ENCODE measurements around the gene CDH4.
"Not testable (repeated sequence)": the region's sequence is repeated elsewhere in the genome, so short reads cannot be mapped to it uniquely, and the experiment has no call there.

CDH4 gene

GRCh38 chr20:61981691-61982090 lies 729.6 kb downstream of the CDH4 start:
- not testable (repeated sequence) for H3K4me1 ChIP-seq (ENCODE audit: control insufficient read depth, insufficient read depth, low read length); H3K9me3 ChIP-seq (ENCODE audit: control insufficient read depth, insufficient read depth, low read depth, low read length); H3K9ac ChIP-seq (ENCODE audit: low read length); H3K4me3 ChIP-seq (ENCODE audit: low read depth, low read length); H3K27me3 ChIP-seq (ENCODE audit: control insufficient read depth, insufficient read depth, low read length); H3K27ac ChIP-seq (ENCODE audit: low read depth, low read length)
- H3K36me3 ChIP-seq (ENCODE audit: control insufficient read depth, insufficient read depth, low read length): peaks cover 17% of the 10 kb centered on the region

GRCh38 chr20:61982191-61982950 lies 730.3 kb downstream of the CDH4 start:
- no peaks in the 10 kb centered on the region for H3K9me3 ChIP-seq (ENCODE audit: control insufficient read depth, insufficient read depth, low read depth, low read length)
- H3K4me1 ChIP-seq (ENCODE audit: control insufficient read depth, insufficient read depth, low read length): no peaks in the 10 kb centered on the region
- no peak overlapping the region for H3K27ac ChIP-seq (ENCODE audit: low read depth, low read length)
- H3K36me3 ChIP-seq (ENCODE audit: control insufficient read depth, insufficient read depth, low read length): peaks cover 23% of the 10 kb centered on the region
- H3K27me3 ChIP-seq (ENCODE audit: control insufficient read depth, insufficient read depth, low read length): no peaks in the 10 kb centered on the region
- no peak overlapping the region for H3K9ac ChIP-seq (ENCODE audit: low read length)
- H3K4me3 ChIP-seq (ENCODE audit: low read depth, low read length): no peak overlapping the region

- H3K9me3 ChIP-seq (ENCODE audit: control insufficient read depth, insufficient read depth, low read depth, low read length): no peaks in the 10 kb centered on the region
- no peak overlapping the region for H3K27ac ChIP-seq (ENCODE audit: low read depth, low read length)
Measured at GRCh38 chr20:61982951-61983315, 730.9 kb downstream of the CDH4 start.

GRCh38 chr20:61983965-61984364 lies 731.9 kb downstream of the CDH4 start:
- peaks cover 28% of the 10 kb centered on the region for H3K36me3 ChIP-seq (ENCODE audit: control insufficient read depth, insufficient read depth, low read length)
- no peak overlapping the region for H3K4me3 ChIP-seq (ENCODE audit: low read depth, low read length)
- H3K9me3 ChIP-seq (ENCODE audit: control insufficient read depth, insufficient read depth, low read depth, low read length): no peaks in the 10 kb centered on the region
- no peaks in the 10 kb centered on the region for H3K4me1 ChIP-seq (ENCODE audit: control insufficient read depth, insufficient read depth, low read length)
- no peaks in the 10 kb centered on the region for H3K27me3 ChIP-seq (ENCODE audit: control insufficient read depth, insufficient read depth, low read length)
- no peak overlapping the region for H3K9ac ChIP-seq (ENCODE audit: low read length)
- H3K27ac ChIP-seq (ENCODE audit: low read depth, low read length): no peak overlapping the region

More at GRCh38 chr20:61982951-61983315, 730.9 kb downstream of the CDH4 start:
- Histone ChIP-seq H3K27me3 (ENCODE audit: control insufficient read depth, insufficient read depth, low read length) (no peaks in the 10 kb centered on the region), H3K4me1 (ENCODE audit: control insufficient read depth, insufficient read depth, low read length) (no peaks in the 10 kb centered on the region), H3K4me3 (ENCODE audit: low read depth, low read length) (no peak overlapping the region), H3K9ac (ENCODE audit: low read length) (no peak overlapping the region), H3K36me3 (ENCODE audit: control insufficient read depth, insufficient read depth, low read length) (peaks cover 27% of the 10 kb centered on the region)

GRCh38 chr20:61984431-61984830 lies 732.4 kb downstream of the CDH4 start:
- H3K4me3 ChIP-seq (ENCODE audit: low read depth, low read length); H3K9ac ChIP-seq (ENCODE audit: low read length); H3K27ac ChIP-seq (ENCODE audit: low read depth, low read length); H3K9me3 ChIP-seq (ENCODE audit: control insufficient read depth, insufficient read depth, low read depth, low read length); H3K4me1 ChIP-seq (ENCODE audit: control insufficient read depth, insufficient read depth, low read length); H3K27me3 ChIP-seq (ENCODE audit: control insufficient read depth, insufficient read depth, low read length): not testable (repeated sequence)
- peaks cover 28% of the 10 kb centered on the region for H3K36me3 ChIP-seq (ENCODE audit: control insufficient read depth, insufficient read depth, low read length)

GRCh38 chr20:61985096-61985495 lies 733.0 kb downstream of the CDH4 start:
- Histone ChIP-seq H3K36me3 (ENCODE audit: control insufficient read depth, insufficient read depth, low read length) (peaks cover 34% of the 10 kb centered on the region), H3K9me3 (ENCODE audit: control insufficient read depth, insufficient read depth, low read depth, low read length) (no peaks in the 10 kb centered on the region)

GRCh38 chr20:61986762-61987321 lies 734.8 kb downstream of the CDH4 start:
- Histone ChIP-seq H3K27ac (ENCODE audit: low read depth, low read length) (no peak overlapping the region), H3K9me3 (ENCODE audit: control insufficient read depth, insufficient read depth, low read depth, low read length) (peaks cover 4% of the 10 kb centered on the region)

More at GRCh38 chr20:61985096-61985495, 733.0 kb downstream of the CDH4 start:
- H3K27me3 ChIP-seq (ENCODE audit: control insufficient read depth, insufficient read depth, low read length): no peaks in the 10 kb centered on the region
- no peak overlapping the region for H3K4me3 ChIP-seq (ENCODE audit: low read depth, low read length)
- no peaks in the 10 kb centered on the region for H3K4me1 ChIP-seq (ENCODE audit: control insufficient read depth, insufficient read depth, low read length)
- no peak overlapping the region for H3K27ac ChIP-seq (ENCODE audit: low read depth, low read length)
- no peak overlapping the region for H3K9ac ChIP-seq (ENCODE audit: low read length)

GRCh38 chr20:61988665-61989064 lies 736.6 kb downstream of the CDH4 start:
- H3K4me1 ChIP-seq (ENCODE audit: control insufficient read depth, insufficient read depth, low read length): no peaks in the 10 kb centered on the region
- H3K27ac ChIP-seq (ENCODE audit: low read depth, low read length): no peak overlapping the region
- H3K27me3 ChIP-seq (ENCODE audit: control insufficient read depth, insufficient read depth, low read length): no peaks in the 10 kb centered on the region
- H3K9ac ChIP-seq (ENCODE audit: low read length): no peak overlapping the region
- no peak overlapping the region for H3K4me3 ChIP-seq (ENCODE audit: low read depth, low read length)
- H3K9me3 ChIP-seq (ENCODE audit: control insufficient read depth, insufficient read depth, low read depth, low read length): peaks cover 8% of the 10 kb centered on the region
- H3K36me3 ChIP-seq (ENCODE audit: control insufficient read depth, insufficient read depth, low read length): peaks cover 66% of the 10 kb centered on the region

More at GRCh38 chr20:61986762-61987321, 734.8 kb downstream of the CDH4 start:
- H3K36me3 ChIP-seq (ENCODE audit: control insufficient read depth, insufficient read depth, low read length): peaks cover 49% of the 10 kb centered on the region
- H3K27me3 ChIP-seq (ENCODE audit: control insufficient read depth, insufficient read depth, low read length): no peaks in the 10 kb centered on the region
- no peak overlapping the region for H3K9ac ChIP-seq (ENCODE audit: low read length)
- no peaks in the 10 kb centered on the region for H3K4me1 ChIP-seq (ENCODE audit: control insufficient read depth, insufficient read depth, low read length)
- no peak overlapping the region for H3K4me3 ChIP-seq (ENCODE audit: low read depth, low read length)

GRCh38 chr20:61989741-61990140 lies 737.7 kb downstream of the CDH4 start:
- Histone ChIP-seq H3K4me1 (ENCODE audit: control insufficient read depth, insufficient read depth, low read length) (no peaks in the 10 kb centered on the region), H3K36me3 (ENCODE audit: control insufficient read depth, insufficient read depth, low read length) (peaks cover 71% of the 10 kb centered on the region), H3K4me3 (ENCODE audit: low read depth, low read length) (no peak overlapping the region), H3K27ac (ENCODE audit: low read depth, low read length) (no peak overlapping the region), H3K9me3 (ENCODE audit: control insufficient read depth, insufficient read depth, low read depth, low read length) (peaks cover 8% of the 10 kb centered on the region), H3K9ac (ENCODE audit: low read length) (no peak overlapping the region), H3K27me3 (ENCODE audit: control insufficient read depth, insufficient read depth, low read length) (no peaks in the 10 kb centered on the region)
